NCI-H146 treated with DMSO at 0.1 percent for 48 hours (cell line): ENCODE data around the gene CRYGC.

Experiments used
- DNase-seq: peaks from one replicate; lab custom pipeline; 2025; ENCODE audit not compliant: unreplicated experiment; lab: John Stamatoyannopoulos, UW

The CRYGC gene

DNA sequence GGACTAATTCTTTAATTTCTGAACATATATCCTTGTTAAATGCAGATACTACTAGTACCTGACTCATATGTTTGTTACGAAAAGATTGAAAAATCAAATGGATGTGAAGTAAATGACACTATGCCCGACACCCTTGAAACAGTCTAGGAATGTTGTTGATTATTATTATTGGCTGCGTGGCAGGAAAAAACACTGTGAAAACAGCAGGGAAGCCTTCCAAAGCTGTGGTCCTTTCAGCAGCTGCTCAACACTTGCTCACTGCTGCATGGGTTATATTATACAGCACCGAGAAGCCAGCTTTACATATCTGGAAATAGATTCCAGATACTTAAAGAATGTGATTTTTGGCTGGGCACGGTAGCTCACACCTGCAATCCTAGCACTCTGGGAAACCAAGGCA is 31.8 kb downstream of the CRYGC start:
- DNase-seq: no peak

DNA sequence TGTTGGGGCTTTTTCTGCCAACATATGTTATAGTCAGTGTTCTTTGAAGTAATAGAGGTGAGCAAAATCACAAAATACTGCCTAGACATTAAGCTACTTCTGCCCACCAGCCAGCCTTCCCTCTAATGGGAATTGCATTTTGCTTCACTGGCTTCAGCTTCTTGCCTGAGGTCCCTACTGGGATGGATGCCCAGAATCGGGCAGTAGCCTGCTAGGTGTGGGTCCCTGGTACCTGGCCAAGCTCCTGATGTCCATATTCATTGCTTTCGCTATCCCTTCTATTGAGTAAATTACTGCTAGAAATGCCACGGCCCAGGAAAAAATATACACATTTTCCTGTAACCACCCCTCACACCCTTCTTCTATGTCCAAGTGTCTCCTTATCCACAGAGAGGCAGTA is 32.3 kb downstream of the CRYGC start:
- DNase-seq: no peak

DNA sequence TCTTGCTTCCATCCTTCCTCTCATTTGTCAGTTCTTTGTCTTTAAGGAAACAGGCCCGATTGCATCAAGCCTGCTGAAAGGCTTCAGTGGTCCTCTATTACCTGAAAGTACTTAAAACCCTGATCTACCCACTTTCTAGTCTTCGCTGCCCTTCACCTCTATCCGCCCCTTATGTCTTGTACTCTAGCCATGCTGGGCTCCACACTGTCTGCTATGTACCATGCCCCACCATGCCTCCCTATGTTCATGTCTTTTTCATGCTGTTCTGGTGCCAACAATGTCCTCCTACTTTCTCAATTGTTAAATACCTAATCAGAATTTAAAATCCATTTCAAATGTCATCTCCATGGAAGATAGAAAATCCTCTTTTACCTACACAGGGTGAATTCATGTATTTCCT is 33.5 kb downstream of the CRYGC start:
- DNase-seq: no peak

DNA sequence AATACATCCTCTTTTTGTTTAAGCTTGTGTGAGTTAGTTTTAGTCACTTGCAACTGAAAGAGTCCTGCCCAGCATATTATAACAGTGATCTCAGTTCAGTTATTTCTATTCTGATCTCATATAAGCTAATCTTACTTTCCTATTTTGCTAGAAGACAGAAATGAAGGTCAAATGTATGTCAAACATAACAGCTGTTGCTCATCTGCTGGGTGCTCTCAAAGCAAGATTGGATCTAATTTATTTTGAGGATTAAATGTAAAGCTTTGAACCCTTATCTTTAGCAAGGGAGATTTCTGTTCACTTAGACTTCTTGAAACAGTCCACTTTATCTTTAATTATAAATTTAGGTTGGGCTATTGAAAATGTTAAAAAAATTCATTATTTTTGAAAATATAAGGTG is 36.5 kb downstream of the CRYGC start:
- DNase-seq: no peak

DNA sequence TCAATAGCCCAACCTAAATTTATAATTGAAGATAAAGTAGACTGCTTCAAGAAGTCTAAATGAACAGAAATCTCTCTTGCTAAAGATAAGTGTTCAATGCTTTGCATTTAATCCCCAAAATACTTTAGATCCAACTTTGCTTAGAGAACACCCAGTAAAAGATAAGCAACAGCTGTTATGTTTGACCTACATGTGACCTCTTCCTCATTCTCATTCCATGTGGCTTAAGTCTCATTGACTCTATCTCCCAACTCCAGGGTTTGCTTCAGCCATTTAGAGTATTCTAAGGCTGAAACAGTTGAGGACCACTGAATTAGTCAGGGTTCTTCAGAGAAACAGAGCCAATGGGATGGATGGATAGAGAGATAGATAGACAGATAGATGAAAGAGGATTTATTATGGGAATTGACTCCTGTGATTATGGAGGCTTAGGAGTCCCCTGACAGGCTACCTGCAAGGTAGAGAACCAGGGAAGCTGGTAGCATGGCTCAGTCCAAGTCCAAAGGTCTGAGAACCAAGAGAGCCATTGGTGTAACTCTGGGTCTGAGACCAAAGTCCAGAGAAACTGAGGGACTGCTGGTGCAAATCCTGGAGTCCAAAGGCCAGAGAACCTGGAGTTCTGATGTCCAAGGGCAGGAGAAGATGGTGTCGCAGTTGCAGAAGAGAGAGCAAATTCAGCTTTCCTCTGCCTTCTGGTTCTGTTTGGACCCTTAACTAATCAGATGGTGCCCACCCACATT is 37.4 kb downstream of the CRYGC start:
- no peak for DNase-seq

DNA sequence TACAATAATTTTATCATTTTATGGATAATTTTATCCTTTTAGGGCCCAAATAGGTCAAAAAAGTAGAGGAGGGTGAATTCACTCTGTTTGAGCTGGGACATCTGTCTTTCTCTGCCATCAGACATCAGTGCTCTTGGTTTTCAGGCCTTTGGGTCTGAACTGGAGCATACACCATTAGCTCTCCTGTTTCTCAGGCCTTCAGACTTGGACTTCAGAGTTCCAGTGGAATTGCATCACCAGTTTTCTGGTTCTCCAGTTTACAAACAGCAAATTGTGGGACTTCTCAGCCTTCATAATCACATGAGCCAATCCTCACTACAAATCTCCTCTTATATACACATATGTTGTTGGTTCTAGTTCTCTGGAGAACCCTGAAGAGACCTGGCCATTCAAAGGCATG is 39.2 kb downstream of the CRYGC start:
- DNase-seq: no peak

DNA sequence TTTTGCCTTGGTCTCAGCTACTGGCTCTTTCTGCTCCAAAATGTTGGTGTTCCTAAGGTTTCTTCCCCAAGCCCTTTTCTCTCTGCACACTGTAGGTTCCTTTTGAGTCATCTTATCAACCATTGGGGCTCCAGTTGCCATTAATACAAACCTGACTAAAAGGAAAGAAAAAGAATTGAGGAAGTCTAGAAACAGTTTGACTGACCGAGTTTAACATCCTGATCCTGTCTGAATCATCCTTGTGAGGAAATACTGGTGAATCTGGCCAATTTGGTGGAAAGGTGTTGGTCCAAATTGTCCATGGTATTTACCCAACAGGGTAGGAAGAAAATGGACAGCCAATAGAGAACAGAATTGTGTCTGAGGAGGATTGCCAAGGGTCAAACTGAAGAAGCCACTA is 43.6 kb downstream of the CRYGC start:
- no peak for DNase-seq

DNA sequence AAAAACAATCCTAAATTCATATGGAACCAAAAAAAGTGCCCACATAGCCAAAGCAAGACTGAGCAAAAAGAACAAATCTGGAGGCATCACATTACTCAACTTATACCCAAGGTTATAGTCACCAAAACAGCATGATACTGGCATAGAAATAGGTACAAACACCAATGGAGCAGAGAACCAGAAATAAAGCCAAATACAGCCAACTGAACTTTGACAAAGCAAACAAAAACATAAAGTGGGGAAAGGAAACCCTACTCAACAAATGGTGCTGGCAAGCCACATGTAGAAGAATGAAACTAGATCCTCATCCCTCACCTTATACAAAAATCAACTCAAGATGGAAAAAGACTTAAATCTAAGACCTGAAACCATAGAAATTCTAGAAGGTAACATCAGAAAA is 45.8 kb downstream of the CRYGC start:
- no peak for DNase-seq
